Endothelial cell of hepatic sinusoid (primary cell): Measurements from ENCODE around the gene PRIMA1.

Source experiments
- in situ Hi-C: cut with HindIII; loops from 2 replicates; pipeline ENCODE4 v1.10.0; 2017; ENCODE audit warnings: low sequenced_read_pairs

Gene PRIMA1

DNA sequence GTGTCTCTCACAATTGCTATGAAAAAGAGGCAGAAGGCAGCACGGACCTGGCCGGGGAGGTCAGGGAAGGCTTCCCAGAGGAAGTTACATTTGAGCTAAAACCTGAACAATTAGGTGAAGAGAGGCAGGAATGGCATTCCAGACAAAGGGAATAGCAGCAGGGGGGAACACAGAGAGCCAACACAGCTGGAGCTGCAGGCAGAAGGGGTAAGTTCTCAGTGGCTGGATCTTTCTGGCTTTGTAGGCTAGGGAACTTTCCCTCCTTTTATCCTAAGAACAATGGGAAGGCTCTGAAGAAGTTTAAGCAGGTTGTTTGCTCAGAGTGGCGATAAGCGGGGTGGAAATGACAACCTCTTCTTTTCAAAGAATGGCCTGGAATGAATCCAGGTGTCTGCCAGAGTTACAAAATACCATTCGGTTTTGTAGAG, 100.0 kb downstream of the PRIMA1 start:
- in situ Hi-C loops, result no loop called here

DNA sequence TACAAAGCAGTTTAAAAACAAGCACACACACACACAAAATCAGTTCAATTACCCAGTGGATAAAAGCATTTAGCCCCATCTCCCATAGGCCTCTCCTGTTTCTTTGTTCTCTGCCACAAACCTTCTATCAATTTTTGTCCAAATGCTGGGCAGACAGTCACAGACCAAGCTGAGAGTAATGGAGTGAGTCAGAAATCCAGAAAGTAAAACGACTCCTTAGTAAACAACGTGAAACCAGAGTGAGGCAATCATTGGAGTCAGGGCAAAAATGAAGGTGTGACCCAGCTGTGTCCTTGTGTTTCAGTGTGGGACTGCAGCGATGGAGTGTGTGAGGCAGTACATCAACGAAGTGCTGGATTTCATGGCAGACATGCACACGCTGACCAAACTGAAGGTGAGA, 102.0 kb downstream of the PRIMA1 start:
- in situ Hi-C loops, result no loop called here

DNA sequence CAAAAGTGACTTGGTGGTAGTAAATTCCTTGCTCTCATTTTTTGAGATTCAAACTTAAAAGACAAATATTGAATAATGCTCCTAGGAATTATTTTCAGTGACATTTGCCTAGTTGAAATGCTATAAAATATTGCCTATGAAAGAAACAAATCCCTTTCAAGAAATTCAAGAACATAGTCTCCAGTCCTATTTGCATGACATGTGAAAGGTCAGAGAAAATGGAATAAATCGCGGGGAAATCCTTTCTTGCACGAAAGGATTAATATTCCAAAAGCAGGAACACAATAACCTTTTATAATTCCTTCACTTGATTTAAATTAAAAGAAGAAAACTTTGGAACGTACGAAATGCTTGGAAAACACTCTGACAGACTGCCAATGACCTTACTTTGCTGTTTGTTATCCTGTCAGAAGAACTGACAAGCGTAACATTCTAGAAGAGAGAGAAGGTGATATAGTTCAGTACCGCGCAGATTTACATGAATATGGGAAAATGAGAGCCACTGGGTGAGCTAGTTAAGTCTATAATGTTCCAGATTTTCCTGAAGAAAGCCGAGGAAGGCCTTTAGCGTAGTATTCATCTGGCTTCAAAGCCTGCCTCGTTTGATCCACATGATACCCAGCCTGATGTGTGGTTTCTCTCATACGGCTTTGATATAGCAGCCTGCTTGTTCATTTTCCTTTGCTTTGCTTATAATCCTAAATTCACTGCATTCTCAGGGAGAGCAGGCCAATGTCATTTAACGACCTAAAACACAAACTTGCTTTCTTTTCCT, 103.0 kb downstream of the PRIMA1 start:
- in situ Hi-C loops, result no loop called here

DNA sequence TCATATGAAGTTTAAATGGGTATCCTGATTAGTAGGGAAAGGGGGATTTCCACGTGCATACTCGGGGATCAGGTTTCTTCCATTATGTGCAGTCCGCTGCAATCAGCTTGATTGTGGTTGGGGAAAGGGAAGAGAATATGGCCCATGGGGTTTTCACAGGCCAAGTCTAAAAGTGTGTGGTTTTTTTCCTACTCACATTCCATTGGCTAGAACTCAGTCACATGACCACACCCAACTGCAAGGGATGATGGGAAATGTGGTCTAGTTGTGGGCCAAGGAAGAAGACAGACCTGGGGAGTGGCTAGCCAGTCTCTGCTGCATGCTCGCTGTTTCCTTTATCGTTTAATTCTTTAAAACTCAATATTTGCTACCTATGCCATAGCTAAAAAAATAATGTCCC, 105.1 kb downstream of the PRIMA1 start:
- in situ Hi-C loops, result no loop called here

DNA sequence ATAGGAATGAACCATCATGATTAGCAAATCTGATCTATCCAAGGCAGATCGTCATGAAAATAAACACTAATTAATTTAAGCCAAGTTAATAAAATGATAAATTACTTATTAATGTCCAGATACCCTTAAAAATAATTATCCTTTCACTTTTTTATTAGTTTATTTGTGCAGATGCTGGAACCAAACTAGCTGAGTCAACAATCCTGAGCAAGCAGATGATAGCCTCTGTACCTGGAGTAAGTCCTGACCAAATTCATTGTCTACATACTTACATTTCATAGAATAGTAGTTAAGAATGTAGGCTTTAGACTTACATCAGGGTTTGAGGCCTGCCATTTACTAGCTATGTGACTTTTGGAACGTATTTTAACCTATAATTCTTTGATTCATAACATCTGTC, 105.8 kb downstream of the PRIMA1 start:
- in situ Hi-C loops, result no loop called here

DNA sequence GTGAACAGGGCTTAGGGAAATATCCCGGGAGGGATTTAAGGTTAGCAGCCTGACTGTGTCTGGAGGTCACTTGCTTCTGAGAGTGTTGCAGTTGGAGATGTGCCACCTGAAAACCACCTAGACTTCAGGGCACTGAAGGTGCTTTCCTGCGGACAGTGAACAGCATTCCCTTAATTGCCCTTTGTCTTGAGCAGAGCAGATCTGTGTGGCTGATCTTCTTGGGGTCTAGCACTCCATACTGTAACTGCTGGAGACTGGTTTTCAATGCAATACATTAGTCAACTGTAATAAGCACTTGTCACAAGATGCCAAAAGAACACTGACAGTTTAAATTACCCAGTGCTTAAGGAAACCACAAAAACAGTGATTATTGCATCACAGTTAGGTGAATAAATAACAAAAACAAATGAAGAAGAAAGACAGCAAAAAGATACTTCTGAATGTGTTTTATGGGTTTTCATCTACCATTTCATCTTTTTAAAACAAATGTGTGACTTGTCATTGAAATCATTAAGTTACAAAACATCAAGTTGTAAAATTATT, 111.8 kb downstream of the PRIMA1 start:
- in situ Hi-C loops, result no loop called here

DNA sequence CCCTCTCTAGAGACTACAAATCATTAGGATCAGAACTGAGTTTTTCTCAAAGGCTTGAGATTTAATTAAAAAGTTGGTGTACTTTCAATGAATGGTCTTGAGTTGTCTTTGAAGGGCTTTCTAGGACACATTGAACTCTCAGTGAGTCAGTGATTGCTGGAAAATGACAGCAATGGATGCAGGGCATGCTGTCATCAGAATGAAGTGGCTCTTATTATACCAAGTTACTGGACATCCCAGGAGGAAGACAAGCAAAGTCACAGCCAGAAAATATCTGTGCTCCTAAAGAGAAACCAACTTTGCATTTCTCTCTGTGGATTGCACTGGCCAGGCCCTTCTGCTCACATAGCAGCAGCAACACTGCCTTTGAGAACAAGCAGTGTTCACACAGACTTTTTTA, 112.6 kb downstream of the PRIMA1 start:
- in situ Hi-C loops, result no loop called here

DNA sequence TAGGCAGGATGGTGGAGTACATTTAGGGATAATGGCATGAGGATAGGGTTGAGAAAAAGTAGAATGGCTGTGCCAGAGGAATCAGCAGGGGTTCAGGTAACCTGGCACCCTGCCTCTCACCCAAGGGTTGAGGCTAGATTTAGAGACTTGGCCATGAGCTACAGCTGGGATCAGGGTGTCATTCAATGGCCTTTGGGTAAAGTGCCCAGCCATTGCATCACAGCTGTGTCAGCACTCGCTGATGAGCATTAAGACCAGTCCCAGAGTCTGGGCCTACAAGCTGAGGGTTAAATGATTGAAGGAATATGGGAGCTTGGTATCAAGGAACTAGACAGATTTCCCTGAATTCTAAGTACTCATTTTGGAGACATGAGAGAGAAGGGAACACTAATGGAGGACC, 113.9 kb downstream of the PRIMA1 start:
- in situ Hi-C loops, result no loop called here

DNA sequence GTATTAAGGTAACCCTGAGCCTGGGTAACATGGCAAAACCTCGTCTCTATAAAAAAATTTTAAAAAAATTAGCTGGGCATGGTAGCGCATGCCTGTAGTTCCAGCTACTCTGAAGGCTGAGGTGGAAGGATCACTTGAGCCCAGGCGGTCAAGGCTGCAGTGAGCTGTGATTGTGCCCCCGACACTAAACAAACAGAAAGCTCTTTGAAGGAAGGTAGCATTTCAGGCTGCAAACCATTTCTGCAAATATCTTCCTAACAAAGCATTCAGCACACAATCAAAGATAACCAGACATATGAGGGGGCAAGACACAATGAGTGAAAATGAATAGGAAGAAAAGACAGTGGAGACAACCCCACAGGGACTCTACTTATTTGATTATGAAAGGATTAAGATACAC, 118.7 kb downstream of the PRIMA1 start:
- in situ Hi-C loops, result no loop called here
